Activated gamma-delta T cell treated with Interleukin-2 at 50 U/mL for 16 hours (primary cell): Measurements from ENCODE around the gene ZNF439.
"Not testable (repeated sequence)": the region's sequence is repeated elsewhere in the genome, so short reads cannot be mapped to it uniquely, and the experiment has no call there.

ENCODE experiments used
- DNase-seq: peaks from one replicate; pipeline ENCODE4 v3.0.0-alpha.2; 2020

Gene ZNF439

DNA sequence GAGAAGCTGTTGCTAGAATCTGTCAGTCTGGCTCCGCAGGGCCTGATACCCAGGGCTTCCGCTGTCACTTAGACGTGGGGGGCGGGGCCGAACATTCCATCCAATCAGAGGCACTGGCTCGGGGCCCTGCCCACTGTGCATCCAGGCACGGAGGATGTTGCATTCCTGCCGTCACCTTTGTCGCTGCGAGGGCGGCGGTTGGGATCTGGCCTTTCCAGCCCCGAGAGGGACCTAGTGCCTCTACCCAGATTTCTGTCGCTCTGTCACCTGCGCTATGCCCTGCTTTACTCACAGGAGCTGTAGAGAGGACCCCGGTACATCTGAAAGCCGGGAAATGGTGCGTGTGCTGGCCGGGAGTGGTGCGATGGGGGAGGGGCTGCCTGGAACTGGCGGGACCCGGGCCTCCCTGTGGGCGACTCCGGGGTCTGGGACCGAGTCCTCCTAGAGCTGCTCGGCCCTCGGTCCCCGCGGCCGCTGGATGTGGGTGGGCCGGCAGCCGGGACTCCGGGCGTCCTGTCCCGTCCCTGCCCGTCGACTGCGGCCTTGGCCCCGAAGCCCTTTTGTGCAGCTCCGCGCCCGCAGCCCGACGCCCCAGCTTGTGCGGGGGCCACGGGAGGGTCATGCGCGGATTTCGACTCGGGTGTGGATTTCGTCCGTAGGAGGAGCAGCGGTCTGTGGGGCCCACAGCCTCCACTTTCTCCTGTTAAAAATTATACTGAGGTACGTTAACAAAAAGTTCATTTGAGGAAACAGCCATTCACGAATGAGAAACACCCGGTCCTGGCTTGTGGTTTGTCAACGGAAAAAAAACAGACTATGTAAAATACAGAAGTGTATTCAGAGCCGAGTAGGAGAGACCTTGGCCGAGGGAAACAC is at the start of gene ZNF439:
TSS of gene ZNF439 (plus strand) at position 133 of the 876 bp plus-strand sequence. CDS start at position 275, 142 bp downstream.
- peak; percentile 84 for DNase-seq

DNA sequence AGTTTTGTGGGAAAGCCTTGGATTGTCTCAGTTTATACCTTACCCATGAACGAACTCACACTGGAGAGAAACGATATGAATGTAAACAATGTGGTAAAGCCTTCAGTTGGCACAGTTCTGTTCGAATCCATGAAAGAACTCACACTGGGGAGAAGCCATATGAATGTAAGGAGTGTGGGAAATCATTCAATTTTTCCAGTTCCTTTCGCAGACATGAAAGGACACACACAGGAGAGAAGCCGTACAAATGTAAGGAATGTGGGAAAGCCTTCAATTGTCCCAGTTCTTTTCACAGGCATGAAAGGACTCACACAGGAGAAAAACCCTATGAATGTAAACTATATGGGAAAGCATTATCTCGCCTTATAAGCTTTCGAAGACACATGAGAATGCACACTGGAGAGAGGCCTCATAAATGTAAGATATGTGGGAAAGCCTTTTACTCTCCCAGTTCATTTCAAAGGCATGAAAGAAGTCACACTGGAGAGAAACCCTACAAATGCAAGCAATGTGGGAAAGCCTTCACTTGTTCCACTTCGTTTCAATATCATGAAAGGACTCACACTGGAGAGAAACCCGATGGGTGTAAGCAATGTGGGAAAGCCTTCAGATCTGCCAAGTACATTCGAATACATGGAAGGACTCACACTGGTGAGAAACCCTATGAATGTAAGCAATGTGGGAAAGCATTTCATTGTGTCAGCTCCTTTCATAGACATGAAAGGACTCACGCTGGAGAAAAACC is 42.0 kb upstream of the ZNF439 start:
- DNase-seq = no peak

DNA sequence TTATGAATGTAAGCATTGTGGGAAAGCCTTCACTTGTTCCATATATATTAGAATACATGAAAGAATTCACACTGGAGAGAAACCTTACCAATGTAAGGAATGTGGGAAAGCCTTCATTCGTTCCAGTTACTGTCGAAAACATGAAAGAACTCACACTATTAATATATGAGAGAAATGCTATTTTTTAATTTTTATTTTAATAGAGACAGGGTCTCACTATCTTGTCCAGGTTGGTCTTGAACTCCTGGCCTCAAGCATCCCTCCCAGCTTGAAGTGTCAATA is 41.5 kb upstream of the ZNF439 start:
- DNase-seq = no peak

DNA sequence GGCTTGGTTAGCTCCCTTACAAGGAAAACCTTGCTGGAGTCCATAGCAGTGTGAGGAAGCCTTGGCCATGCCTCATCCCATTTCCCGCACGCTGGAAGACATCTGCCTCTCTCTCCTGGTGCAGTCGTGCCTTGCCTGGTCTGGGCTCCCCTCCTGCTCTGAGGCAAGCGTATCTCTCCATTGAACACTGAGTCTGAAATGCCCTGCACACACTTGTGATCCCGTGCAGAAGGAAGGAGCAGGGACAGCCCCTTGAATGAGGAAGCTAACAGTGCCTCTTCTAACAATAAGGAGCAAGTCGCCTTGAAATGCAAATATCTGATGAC is 34.9 kb upstream of the ZNF439 start:
- no peak for DNase-seq

DNA sequence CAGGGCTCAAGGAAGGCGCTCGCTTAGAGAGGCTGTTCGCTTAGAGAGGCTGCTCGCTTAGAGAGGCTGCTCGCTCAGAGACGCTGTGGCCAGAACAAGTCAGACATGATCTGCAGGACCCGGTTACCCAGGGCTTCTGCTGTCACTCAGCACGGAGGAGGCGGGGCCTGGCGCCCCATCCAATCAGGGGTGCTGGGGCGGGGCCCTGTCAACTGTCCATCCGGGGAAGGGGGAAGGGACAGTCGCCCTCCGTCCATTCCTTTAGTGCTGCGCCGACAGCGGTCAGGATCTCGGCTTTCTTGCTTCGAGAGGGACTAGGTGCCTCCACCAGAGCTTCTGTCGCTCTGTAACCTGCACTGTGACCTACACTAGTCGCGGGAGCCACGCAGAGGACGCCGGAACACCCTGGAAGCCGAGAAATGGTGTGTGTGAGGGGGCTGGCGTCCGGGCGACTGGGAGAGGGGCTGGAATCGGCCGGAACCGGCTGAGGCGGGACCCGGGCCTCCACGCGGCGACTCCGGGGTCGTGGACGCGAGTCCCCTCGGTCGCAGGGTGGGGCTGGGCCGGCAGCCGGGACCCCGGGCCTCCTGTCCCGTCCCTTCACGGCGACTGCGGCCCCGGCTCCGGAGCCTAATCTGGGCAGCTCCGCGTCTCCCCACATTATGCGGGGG is 34.4 kb upstream of the ZNF439 start, which contains the start of gene ZNF440:
TSS of gene ZNF440 (plus strand) at position 245 of the 671 bp plus-strand sequence. CDS start at position 420, 175 bp downstream.
- DNase-seq = peak; percentile 83

DNA sequence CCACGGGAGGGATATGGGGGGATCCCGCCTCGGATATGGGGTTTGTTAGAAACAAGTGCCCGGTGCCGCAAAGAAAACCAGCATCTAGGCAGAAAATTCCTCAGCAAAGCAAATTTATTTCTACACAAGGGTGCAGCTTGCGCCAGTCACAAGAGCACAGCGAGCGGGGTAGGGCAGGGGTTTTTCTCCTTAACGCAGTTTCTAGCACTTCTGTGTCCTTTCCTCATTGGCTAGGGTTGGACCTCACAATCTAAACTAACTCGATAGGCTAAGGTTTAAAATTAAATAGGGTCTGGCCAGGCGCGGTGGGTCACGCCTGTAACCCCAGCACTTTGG is 33.9 kb upstream of the ZNF439 start:
- DNase-seq = no peak

DNA sequence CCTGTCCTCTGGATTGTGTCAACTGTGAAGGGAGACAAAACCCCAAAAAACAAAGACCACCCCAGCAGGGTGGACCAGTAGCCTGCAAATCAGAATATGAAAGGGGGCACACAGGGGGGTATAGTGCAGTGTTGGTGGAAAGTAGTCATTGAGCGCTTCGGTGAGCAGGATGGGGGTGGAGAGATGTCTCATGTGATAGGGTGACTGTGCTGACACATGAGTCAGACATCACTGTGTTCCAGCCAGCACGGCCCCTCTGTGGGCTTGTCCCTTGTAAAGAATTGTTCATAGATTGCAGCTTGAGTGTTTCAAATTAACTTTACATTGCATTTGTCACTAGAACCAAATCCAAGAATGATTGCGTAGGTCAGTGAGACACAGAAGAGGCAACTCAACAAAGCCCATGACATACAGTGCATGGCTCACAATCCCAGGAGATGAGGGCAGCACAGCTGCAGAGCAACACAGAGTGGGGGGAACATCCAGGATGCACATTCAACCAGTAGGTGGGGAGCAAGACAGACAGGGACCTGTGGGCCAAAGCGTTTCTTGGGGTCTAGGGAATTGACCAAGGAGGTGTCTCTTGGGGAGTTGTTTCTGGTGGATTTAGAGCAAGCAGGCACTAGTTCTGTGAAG is 26.9 kb upstream of the ZNF439 start:
- no peak for DNase-seq

DNA sequence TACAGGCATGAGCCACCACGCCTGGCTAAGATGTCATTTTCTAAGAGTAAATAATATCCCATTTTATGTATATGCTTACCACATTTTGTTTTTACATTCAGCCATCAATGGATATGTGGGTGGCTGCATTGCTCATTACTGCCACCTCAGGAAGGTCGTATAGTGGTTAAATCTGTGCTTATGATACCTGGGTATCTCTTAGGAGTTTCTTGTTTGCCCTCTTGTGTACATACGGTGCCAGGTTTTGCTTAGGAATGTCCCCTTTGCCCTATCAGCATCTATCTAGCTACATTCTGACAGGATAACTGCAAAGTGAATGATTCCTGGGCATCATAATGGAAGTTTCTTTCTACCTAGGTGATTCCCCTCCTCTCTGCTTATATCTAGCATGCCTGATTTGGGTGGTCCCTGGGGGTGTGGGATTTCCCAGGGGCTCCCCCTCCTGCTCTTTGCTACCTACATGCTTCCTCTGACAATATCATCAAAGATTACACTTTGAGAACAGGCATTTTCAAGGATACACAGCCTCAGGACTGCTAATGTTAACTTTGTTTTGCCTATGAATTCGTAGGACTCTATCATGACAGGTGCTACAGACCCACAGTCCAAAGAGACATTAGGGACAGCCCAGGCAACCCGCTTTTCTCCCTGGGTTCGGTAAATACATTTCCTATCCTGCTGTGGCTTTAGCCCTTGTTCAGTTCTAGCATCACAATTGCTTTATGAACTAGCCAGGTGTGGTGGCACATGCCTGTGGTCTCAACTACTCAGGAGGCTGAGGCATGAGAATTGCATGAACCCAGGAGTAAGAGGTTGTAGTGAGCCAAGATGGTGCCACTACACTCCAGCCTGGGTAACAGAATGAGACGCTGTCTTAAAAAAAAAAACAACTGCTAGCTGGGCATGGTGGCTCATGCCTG is 19.3 kb upstream of the ZNF439 start:
- DNase-seq = not testable (repeated sequence)

DNA sequence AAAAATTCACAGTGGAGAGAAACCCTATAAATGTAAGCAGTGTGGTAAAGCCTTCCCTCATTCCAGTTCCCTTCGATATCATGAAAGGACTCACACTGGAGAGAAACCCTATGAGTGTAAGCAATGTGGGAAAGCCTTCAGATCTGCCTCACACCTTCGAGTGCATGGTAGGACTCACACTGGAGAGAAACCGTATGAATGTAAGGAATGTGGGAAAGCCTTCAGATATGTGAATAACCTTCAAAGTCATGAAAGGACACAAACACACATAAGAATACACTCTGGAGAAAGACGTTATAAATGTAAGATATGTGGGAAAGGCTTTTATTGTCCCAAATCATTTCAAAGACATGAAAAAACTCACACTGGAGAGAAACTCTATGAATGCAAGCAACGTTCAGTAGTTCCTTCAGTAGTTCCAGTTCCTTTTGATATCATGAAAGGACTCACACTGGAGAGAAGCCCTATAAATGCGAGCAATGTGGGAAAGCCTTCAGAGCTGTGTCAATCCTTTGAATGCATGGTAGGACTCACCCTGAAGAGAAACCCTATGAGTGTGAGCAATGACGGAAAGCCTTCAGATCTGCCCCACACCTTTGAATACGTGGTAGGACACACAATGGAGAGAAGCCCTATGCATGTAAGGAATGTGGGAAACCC is 16.1 kb upstream of the ZNF439 start:
- DNase-seq = no peak

DNA sequence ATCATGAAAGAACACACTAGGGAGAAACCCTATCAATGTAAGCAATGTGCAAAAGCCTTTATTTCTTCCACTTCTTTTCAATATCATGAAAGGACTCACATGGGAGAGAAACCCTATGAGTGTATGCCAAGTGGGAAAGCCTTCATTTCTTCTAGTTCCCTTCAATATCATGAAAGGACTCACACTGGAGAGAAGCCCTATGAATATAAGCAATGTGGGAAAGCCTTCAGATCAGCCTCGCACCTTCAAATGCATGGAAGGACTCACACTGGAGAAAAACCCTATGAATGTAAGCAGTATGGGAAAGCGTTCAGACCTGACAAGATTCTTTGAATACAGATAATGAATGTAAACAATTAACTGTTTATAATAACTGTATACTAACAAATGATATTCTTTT is 15.0 kb upstream of the ZNF439 start:
- no peak for DNase-seq

DNA sequence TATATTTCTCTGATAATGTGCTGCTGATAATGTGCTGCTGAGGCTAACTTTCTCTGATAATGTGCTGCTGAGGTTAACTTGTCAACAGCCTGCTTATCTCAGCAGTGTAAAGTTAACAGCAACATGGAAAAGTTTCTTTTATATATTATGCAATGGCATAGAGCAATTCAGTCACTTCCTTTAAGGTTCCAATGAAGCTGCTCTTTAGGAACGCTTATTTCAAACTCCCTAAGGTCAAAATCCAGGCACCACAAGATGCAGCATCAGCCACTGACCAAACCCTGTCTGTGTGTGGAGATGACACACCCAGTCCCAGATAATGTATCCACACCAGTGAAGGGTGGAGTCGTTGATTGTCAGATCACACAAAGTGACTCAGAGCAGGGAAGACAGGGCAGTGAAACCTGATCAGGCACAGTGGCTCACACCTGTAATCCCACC is 12.9 kb upstream of the ZNF439 start:
- not testable (repeated sequence) for DNase-seq

DNA sequence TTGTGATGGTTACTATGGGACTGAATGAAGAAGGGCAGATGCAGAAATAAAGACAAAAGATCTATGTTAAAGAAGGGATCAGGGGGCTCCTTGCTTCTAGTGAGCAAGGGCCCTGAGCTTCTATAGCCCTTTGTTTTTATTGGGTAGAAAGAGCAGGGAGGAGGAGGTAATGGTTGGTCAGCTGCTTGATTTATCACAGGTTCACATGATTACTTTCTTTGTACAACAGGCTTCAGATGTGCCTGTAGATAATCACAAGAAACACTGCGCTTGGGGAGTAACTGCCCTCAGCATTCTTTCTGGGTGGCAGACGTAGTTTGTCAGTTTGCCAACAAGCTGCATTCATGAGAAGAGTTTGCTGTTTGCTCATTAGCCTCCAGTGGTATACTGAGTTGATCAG is 4.8 kb upstream of the ZNF439 start:
- no peak for DNase-seq

DNA sequence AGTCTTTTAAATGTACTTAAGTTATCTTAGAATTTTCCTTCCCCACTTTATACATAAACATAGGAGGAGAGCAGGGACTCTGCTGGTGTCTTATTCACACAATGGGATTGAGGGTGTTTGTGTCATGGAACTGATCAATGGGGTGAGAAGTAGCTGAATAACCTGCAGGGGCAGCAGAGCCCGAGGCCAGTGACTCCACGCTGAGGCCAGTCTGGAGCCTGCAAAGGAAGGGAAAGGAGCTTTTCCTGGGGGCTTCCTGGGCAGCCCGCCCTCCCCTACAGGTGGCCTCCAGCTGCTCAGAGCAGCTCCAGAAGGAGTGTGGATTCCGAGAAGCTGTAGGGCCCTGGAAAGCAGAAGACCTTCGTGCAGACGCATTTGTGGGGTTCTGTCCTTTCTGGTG is 911 bp upstream of the ZNF439 start:
- DNase-seq = not testable (repeated sequence)

DNA sequence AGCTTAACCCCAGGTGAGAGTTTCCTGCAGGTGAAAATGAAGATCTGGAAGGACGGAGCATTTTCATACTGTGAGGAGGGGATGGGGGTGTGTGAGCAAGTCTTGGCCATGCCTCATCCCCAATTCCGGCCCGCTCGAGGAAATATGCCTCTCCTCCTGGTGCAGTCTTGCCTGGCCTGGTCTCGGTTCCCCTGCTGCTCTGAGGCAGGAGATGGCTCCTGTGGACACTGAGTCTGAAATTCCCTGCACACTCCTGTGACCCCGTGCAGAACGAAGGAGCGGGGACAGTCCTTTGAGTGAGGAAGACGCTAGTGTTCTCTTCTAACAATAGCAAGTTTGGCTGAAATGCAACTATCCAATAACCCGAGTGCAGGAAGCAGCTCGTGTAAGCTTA is 329 bp upstream of the ZNF439 start:
- no peak for DNase-seq

DNA sequence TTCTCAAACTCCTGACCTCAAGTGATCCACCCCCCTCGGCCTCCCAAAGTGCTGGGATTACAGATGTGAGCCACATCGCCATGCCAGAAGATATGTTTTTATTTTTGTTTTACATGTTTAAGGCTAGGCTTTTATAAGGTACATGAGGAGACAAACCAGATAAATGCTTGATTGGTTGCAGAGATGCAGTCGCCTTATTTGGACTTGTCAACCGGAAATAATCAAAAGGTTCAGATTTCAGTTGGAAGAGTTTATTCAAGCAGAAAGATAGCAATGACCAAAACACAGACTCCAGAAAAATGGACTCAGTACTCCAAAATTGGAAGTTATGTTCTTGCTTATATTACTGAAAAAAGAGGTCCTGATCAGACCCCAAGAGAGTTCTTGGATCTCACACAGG is 1.8 kb downstream of the ZNF439 start:
- DNase-seq = not testable (repeated sequence)

DNA sequence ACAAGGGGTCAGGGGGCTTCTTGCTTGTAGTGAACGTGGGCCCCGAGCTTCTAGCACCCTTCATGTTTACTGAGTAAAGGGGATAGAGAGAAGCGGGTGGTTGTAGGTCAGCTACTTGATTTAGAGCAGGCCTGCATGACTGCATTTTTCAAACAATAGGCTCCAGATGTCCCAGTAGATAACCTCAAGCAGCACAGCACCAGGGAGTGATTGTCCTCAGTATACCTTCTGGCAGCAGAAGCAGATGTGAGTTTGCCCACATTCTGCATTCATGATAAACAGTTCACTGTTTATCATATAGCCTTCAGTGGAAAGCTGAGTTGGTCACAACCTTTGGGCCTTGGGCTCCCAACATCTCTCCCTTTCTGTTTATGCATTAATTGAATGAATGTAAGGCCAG is 4.8 kb downstream of the ZNF439 start:
- no peak for DNase-seq

DNA sequence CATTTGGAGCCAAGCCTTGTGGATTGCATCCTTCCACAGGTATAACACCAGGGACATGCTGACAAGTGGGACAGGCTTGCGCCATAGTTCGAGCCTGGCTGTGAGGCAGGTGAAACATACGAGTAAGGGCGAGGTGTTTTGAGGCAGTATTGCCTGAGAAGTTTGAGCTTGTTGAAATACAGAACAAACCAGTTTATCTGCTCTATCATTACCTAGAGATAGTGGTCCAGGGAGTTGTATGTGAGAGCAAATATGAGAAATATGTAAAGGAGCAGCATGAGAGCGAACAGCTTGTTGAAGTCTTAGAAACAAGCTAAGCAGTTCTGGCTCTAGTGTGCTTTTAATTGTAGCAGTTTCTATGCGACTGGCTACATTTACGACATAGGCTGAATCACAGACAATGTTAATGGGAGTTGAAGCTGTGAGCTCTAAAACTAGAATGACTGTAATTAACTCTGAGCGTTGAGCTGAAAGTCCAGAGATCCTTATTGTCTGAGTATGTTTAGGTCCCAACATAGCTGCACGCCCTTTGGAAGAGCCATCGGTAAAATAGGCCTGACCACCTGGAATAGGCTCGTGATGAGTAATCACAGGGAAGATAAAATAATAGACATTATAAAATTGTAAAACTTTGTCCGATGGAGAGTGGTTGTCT is 8.2 kb downstream of the ZNF439 start:
- DNase-seq = no peak

DNA sequence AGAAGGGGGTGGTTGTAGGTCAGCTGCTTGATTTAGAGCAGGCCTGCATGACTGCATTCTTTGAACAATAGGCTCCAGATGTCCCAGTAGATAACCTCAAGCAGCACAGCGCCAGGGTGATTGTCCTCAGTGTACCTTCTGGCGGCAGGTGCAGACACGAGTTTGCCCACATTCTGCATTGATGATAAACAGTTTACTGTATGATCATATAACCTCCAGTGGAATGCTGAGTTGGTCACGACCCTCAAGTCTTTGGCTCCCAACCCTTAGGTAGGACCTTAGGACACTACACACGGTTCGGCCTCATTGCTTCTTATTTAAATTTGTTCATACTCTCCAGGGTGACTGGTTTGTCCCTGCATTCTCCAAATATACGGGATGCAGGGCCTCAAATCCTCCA is 12.2 kb downstream of the ZNF439 start:
- no peak for DNase-seq

DNA sequence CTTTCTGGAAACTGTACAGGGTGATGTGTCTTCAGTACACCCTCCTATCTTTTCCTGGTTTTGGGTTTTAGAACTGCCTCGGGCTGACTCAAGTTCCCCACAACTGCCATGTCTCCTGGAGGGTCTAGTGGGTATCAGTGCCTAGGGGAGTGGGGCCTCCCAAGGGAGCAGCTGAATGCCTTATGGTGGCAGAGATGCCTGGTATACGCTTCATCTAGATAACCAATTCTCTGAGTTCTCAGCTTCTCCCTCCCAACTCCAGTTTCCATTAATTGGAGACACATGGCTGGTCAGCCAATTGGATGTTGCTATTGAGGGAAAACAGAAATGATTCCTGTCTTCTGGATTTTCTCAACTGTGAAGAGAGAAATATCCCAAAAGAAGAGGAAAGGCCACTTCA is 12.8 kb downstream of the ZNF439 start:
- no peak for DNase-seq

DNA sequence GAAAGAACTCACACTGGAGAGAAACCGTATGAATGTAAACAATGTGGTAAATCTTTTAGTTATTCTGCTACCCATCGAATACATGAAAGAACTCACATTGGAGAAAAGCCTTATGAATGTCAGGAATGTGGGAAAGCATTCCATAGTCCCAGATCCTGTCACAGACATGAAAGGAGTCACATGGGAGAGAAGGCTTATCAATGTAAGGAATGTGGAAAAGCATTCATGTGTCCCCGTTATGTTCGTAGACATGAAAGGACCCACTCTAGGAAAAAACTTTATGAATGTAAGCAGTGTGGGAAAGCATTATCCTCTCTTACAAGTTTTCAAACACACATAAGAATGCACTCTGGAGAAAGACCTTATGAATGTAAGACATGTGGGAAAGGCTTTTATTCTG is 19.2 kb downstream of the ZNF439 start:
- not testable (repeated sequence) for DNase-seq

DNA sequence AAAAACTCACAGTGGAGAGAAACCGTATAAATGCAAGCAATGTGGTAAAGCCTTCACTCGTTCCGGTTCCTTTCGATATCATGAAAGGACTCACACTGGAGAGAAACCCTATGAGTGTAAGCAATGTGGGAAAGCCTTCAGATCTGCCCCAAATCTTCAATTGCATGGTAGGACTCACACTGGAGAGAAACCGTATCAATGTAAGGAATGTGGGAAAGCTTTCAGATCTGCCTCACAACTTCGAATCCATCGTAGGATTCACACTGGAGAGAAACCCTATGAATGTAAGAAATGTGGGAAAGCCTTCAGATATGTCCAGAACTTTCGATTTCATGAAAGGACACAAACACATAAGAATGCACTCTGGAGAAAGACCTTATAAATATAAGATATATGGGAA is 19.7 kb downstream of the ZNF439 start:
- DNase-seq = no peak
